OCI-LY7 (cell line): ENCODE measurements around the gene RGS4. TPM values are rescaled to one million over a fixed set of nuclear protein-coding genes. Genes with fewer than 3 reads are reported as not detected.

Source experiments
- BruUV-seq: library from RNA; stranded (reverse); fragments of 400-500 nt; replicated peaks from 2 replicates; lab custom pipeline; 2021; lab: Mats Ljungman, UMichigan
- CTCF ChIA-PET: fragments of 300-600 bp; sonication (Branson Sonifier 250); formaldehyde crosslinking; loops from one replicate; lab custom pipeline; 2022; ENCODE audit warnings: antibody characterized with exemption; ENCODE audit not compliant: unreplicated experiment; lab: Charles Lee
- POLR2A ChIA-PET: fragments of 300-600 bp; sonication (Branson Sonifier 250); formaldehyde crosslinking; loops from one replicate; lab custom pipeline; 2022; ENCODE audit warnings: antibody characterized with exemption; lab: Charles Lee
- DNase-seq: peaks from one replicate; pipeline ENCODE4 v3.0.0-alpha.2; 2015; ENCODE audit warnings: low spot score
- H2AFZ ChIP-seq: fragments of 200-600 bp; sonication (generic), shearing (Covaris generic); 2 replicates; pipeline ENCODE4 v1.6.1; 2014; ENCODE audit warnings: mild to moderate bottlenecking, antibody characterized with exemption, low read length, moderate library complexity
- H3K27ac ChIP-seq: fragments of 200-600 bp; sonication (generic); 2 replicates; pipeline ENCODE4 v1.5.1; 2014; ENCODE audit warnings: mixed run types, low read depth, mild to moderate bottlenecking, moderate library complexity, low read length, inconsistent platforms; ENCODE audit not compliant: poor library complexity, severe bottlenecking
- H3K36me3 ChIP-seq: fragments of 200-600 bp; sonication (generic); 2 replicates; pipeline ENCODE4 v1.6.1; 2014; ENCODE audit warnings: mild to moderate bottlenecking, antibody characterized with exemption, low read length, moderate library complexity, mixed read lengths; ENCODE audit not compliant: insufficient read depth
- H3K4me1 ChIP-seq: fragments of 200-600 bp; sonication (generic); 2 replicates; pipeline ENCODE4 v1.5.1; 2014; ENCODE audit warnings: mild to moderate bottlenecking, low read length; ENCODE audit not compliant: insufficient read depth, poor library complexity, severe bottlenecking
- H3K4me2 ChIP-seq: fragments of 200-600 bp; sonication (generic); 2 replicates; pipeline ENCODE4 v1.6.1; 2014; ENCODE audit warnings: mild to moderate bottlenecking, low read length
- H3K4me3 ChIP-seq: fragments of 200-600 bp; sonication (generic); 2 replicates; pipeline ENCODE4 v1.5.1; 2014; ENCODE audit warnings: mild to moderate bottlenecking, low read depth, low read length; ENCODE audit not compliant: poor library complexity, severe bottlenecking
- H3K79me2 ChIP-seq: fragments of 200-600 bp; sonication (generic); 2 replicates; pipeline ENCODE4 v1.6.1; 2016; ENCODE audit warnings: low read depth, mild to moderate bottlenecking, low read length, moderate library complexity, mixed read lengths; ENCODE audit not compliant: insufficient read depth
- H3K9me2 ChIP-seq: fragments of 200-600 bp; sonication (generic); 2 replicates; pipeline ENCODE4 v1.6.1; 2016; ENCODE audit warnings: mild to moderate bottlenecking, low read length, mixed read lengths; ENCODE audit not compliant: insufficient read depth
- H3K9me3 ChIP-seq: fragments of 200-600 bp; sonication (generic); 2 replicates; pipeline ENCODE4 v1.6.1; 2014; ENCODE audit warnings: mild to moderate bottlenecking, mixed run types, low read length, mixed read lengths
- H4K20me1 ChIP-seq: fragments of 200-600 bp; sonication (generic); 2 replicates; pipeline ENCODE4 v1.6.1; 2014; ENCODE audit warnings: mild to moderate bottlenecking, antibody characterized with exemption, low read length, moderate library complexity, mixed read lengths; ENCODE audit not compliant: insufficient read depth
- EZH2phosphoT487 ChIP-seq: fragments of 200-600 bp; sonication (generic); IDR thresholded peaks from 2 replicates; pipeline ENCODE4 v1.6.1; 2018; ENCODE audit warnings: low read depth, borderline replicate concordance, mild to moderate bottlenecking, mixed run types, antibody characterized with exemption, low read length, moderate library complexity, mixed read lengths
- intact Hi-C: fragments of 100-400 bp; cut with micrococcal nuclease; formaldehyde crosslinking; loops from one replicate; pipeline ENCODE4 v1.10.0; 2022; ENCODE audit not compliant: unreplicated experiment
- total RNA-seq, 2 experiments: library from RNA; depleted of rRNA in 1 of 2; stranded (reverse); fragments of >200 nt in 1 of 2; shearing (Covaris generic) in 1 of 2; gene quantifications; 2 replicates each; pipeline ENCODE4 v1.2.3, GENCODE V29; 2014 to 2022
- TF ChIP-seq, protein P1 (sequence below): fragments of 200-600 bp; sonication (generic); conservative IDR thresholded peaks from 2 replicates; pipeline ENCODE4 v1.5.1; 2014; ENCODE audit warnings: mild to moderate bottlenecking, antibody characterized with exemption, low read length, moderate library complexity, mixed read lengths

The RGS4 gene
- total RNA-seq, 2 experiments from 2014 or later = not detected

GRCh38 chr1:163102590-163102989 is 33.4 kb downstream of the RGS4 start:
- no peak overlapping the region for H3K27ac ChIP-seq
- TF ChIP-seq, protein P1, sequence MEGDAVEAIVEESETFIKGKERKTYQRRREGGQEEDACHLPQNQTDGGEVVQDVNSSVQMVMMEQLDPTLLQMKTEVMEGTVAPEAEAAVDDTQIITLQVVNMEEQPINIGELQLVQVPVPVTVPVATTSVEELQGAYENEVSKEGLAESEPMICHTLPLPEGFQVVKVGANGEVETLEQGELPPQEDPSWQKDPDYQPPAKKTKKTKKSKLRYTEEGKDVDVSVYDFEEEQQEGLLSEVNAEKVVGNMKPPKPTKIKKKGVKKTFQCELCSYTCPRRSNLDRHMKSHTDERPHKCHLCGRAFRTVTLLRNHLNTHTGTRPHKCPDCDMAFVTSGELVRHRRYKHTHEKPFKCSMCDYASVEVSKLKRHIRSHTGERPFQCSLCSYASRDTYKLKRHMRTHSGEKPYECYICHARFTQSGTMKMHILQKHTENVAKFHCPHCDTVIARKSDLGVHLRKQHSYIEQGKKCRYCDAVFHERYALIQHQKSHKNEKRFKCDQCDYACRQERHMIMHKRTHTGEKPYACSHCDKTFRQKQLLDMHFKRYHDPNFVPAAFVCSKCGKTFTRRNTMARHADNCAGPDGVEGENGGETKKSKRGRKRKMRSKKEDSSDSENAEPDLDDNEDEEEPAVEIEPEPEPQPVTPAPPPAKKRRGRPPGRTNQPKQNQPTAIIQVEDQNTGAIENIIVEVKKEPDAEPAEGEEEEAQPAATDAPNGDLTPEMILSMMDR = no peak
- TF ChIP-seq EZH2phosphoT487 = no peak

GRCh38 chr1:163104385-163105099 is 35.4 kb downstream of the RGS4 start:
- no peaks in the 10 kb centered on the region for H3K79me2 ChIP-seq
- POLR2A ChIA-PET = interaction anchor here (0.6 kb wide), 1 partner anchor 336 kb away, joined by 3 read pairs; no protein-coding TSS in a partner anchor
- no peak overlapping the region for H3K4me2 ChIP-seq
- H3K27ac ChIP-seq = no peak overlapping the region
- no peaks in the 10 kb centered on the region for H3K4me1 ChIP-seq
- H2AFZ ChIP-seq = no peak overlapping the region
- intact Hi-C loops = no loop called here
- no peaks in the 10 kb centered on the region for H4K20me1 ChIP-seq
- CTCF ChIA-PET = no interaction called here
- no peaks in the 10 kb centered on the region for H3K9me3 ChIP-seq
- no peak for TF ChIP-seq EZH2phosphoT487
- H3K4me3 ChIP-seq = no peak overlapping the region
- H3K9me2 ChIP-seq = no peaks in the 10 kb centered on the region
- no TSS peak for BruUV-seq
- no peaks in the 10 kb centered on the region for H3K36me3 ChIP-seq
- DNase-seq = no peak

More at GRCh38 chr1:163102590-163102989, 33.4 kb downstream of the RGS4 start:
- no peaks in the 10 kb centered on the region for H3K79me2 ChIP-seq
- no peak for DNase-seq
- H3K9me2 ChIP-seq = no peaks in the 10 kb centered on the region
- H2AFZ ChIP-seq = no peak overlapping the region
- no TSS peak for BruUV-seq
- no peaks in the 10 kb centered on the region for H3K36me3 ChIP-seq
- CTCF ChIA-PET = no interaction called here
- no peaks in the 10 kb centered on the region for H3K9me3 ChIP-seq
- no peaks in the 10 kb centered on the region for H4K20me1 ChIP-seq
- H3K4me2 ChIP-seq = no peak overlapping the region
- no peaks in the 10 kb centered on the region for H3K4me1 ChIP-seq
- POLR2A ChIA-PET = interaction anchor here (0.9 kb wide), 1 partner anchor 195 kb away, joined by 3 read pairs; no protein-coding TSS in a partner anchor
- intact Hi-C loops = no loop called here
- H3K4me3 ChIP-seq = no peak overlapping the region

GRCh38 chr1:163106364-163106987 is 37.3 kb downstream of the RGS4 start:
- DNase-seq = no peak
- TF ChIP-seq EZH2phosphoT487 = no peak
- TF ChIP-seq, protein P1 = no peak
- no peaks in the 10 kb centered on the region for H4K20me1 ChIP-seq
- H3K27ac ChIP-seq = no peak overlapping the region
- no peak overlapping the region for H2AFZ ChIP-seq
- ChIA-PET POLR2A (no interaction called here), CTCF (no interaction called here)
- no peaks in the 10 kb centered on the region for H3K79me2 ChIP-seq
- H3K4me3 ChIP-seq = no peak overlapping the region
- intact Hi-C loops = no loop called here
- H3K4me1 ChIP-seq = no peaks in the 10 kb centered on the region
- H3K9me3 ChIP-seq = no peaks in the 10 kb centered on the region
- no peaks in the 10 kb centered on the region for H3K36me3 ChIP-seq
- no peak overlapping the region for H3K4me2 ChIP-seq
- no peaks in the 10 kb centered on the region for H3K9me2 ChIP-seq
- no TSS peak for BruUV-seq
